ENCODE data around the gene PTGER1. TPM values are rescaled to one million over a fixed set of nuclear protein-coding genes. Genes with fewer than 3 reads are reported as not detected.

PTGER1 gene
- total and polyA plus RNA-seq, 2 of the 8 experiments (the other 6 are each of a cell fraction or from before 2014, with no cell fraction given), result 0.20 to 0.41 TPM

GRCh38 chr19:14479975-14480699 lies 5.0 kb upstream of the PTGER1 start:
- 56% methylated on average over 42 of the region's 43 CpGs; no CpG with 5 or more reads in 1 of the 2 experiments for WGBS, 2 experiments (ENCODE audit: extremely low coverage in 1 of 2, insufficient coverage in 1 of 2, insufficient read length in 1 of 2, insufficient replicate concordance in 2 of 2, low coverage in 1 of 2, low lambda C conversion rate in 2 of 2, missing lambda C conversion rate in 1 of 2)
- FAIRE-seq (no peak), DNase-seq (ENCODE audit: low read depth in 1 of 2, low spot score in 2 of 2) (peak in 1 of 2 experiments; percentile 99)
- 0 out of 2 replicates have a peak overlapping the region, but pooled peaks have one; percentile 12 for H3K27ac ChIP-seq (ENCODE audit: low read depth, low read length)
- H3K27me3 ChIP-seq (replicated peaks in 1 of 4; ENCODE audit: control insufficient read depth in 3 of 4, extremely low read depth in 1 of 4, insufficient read depth in 3 of 4, low read length in 3 of 4), result no peaks in the 10 kb centered on the region
- no peak overlapping the region for H2AFZ ChIP-seq (ENCODE audit: low read length)
- H3K23me2 ChIP-seq (ENCODE audit: low read depth, low read length), result no peaks in the 10 kb centered on the region; the same call in 1 of the 2 replicates
- no peak overlapping the region; a peak in 1 of 8 replicates for H3K4me3 ChIP-seq (ENCODE audit: extremely low read depth in 1 of 4, insufficient read depth in 2 of 4, low read depth in 3 of 4, low read length in 4 of 4)
- no peak overlapping the region for H2BK15ac ChIP-seq (ENCODE audit: low read length)
- no peak overlapping the region for H3K18ac ChIP-seq (ENCODE audit: extremely low read depth, low read length)
- H4K91ac ChIP-seq (replicated peaks; ENCODE audit: insufficient read length, low read length), result no peak overlapping the region
- H4K8ac ChIP-seq (ENCODE audit: extremely low read depth, insufficient read depth, low read length), result no peak overlapping the region
- no peak overlapping the region for H3K56ac ChIP-seq (replicated peaks; ENCODE audit: insufficient read length, low read depth, low read length)
- H4K20me1 ChIP-seq (replicated peaks in 1 of 2; ENCODE audit: control insufficient read depth in 1 of 2, insufficient read depth in 2 of 2, low read length in 2 of 2), result peaks cover 0 to 8% of the 10 kb centered on the region in 2 experiments
- H2BK12ac ChIP-seq (ENCODE audit: low read depth, low read length), result no peak overlapping the region
- peak overlapping the region in 1 of 2 experiments; percentile 53; a peak in 1 of 4 replicates for H3K4me2 ChIP-seq (ENCODE audit: insufficient read depth in 1 of 2, low read depth in 2 of 2, low read length in 2 of 2)
- no peak overlapping the region for H4K5ac ChIP-seq (ENCODE audit: insufficient read length, low read depth, low read length)
- no peak overlapping the region for H2BK120ac ChIP-seq (replicated peaks; ENCODE audit: low read depth, low read length)
- ChIA-PET CTCF (ENCODE audit: partially characterized antibody) (interaction anchor here (0.5 to 5.6 kb wide), 33 partner anchors 8 to 419 kb away, joined by 3 to 36 read pairs (median 4); partner anchors contain the start of genes ADGRE2, DNAJB1 and GIPC1), POLR2A (ENCODE audit: partially characterized antibody) (interaction anchor here (0.6 to 7.0 kb wide), 7 partner anchors 13 to 772 kb away, joined by 3 to 45 read pairs (median 4); partner anchors contain the start of genes C19orf53 and GIPC1)
- H3K4ac ChIP-seq (replicated peaks; ENCODE audit: insufficient read length, low read depth, low read length), result no peak overlapping the region
- no peak overlapping the region for H3K23ac ChIP-seq (ENCODE audit: insufficient read length)
- no peaks in the 10 kb centered on the region for H3K79me1 ChIP-seq (ENCODE audit: low read depth, low read length)
- peaks cover 5 to 17% (median 10%) of the 10 kb centered on the region in 4 experiments; a peak in 6 of 8 replicates for H3K36me3 ChIP-seq (ENCODE audit: control insufficient read depth in 2 of 4, insufficient read depth in 4 of 4, low read length in 3 of 4)
- no peak overlapping the region for H2BK20ac ChIP-seq (ENCODE audit: low read length)
- H3K9ac ChIP-seq (replicated peaks in 1 of 4; ENCODE audit: extremely low read depth in 1 of 4, low read depth in 3 of 4, low read length in 3 of 4), result no peak overlapping the region
- H3K79me2 ChIP-seq (ENCODE audit: control insufficient read depth in 1 of 2, insufficient read depth in 2 of 2, low read length in 2 of 2), result no peaks in the 10 kb centered on the region
- H2BK5ac ChIP-seq (ENCODE audit: low read depth, low read length), result peak overlapping the region; percentile 60; the same call in 1 of the 2 replicates
- H3K9me3 ChIP-seq (ENCODE audit: insufficient read depth in 2 of 2, low read depth in 1 of 2, low read length in 1 of 2), result no peaks in the 10 kb centered on the region
- no peak overlapping the region for H3K14ac ChIP-seq (ENCODE audit: insufficient read length)
- H2AK5ac ChIP-seq (ENCODE audit: low read depth, low read length), result no peak overlapping the region
- H3K4me1 ChIP-seq (replicated peaks in 1 of 4; ENCODE audit: control insufficient read depth in 3 of 4, insufficient read depth in 4 of 4, low read length in 3 of 4), result peaks cover 0 to 21% (median 9%) of the 10 kb centered on the region in 4 experiments; a peak in 6 of 7 replicates
- TF ChIP-seq CHD1 (IDR thresholded peaks at IDR 0.05; ENCODE audit: low read depth, low read length) (no peak), SP4 (IDR thresholded peaks at IDR 0.05; ENCODE audit: low read length) (no peak), TAF7 (optimal IDR thresholded peaks at IDR 0.05; ENCODE audit: borderline replicate concordance, low read depth, low read length) (peak; percentile 38), EZH2 (IDR thresholded peaks at IDR 0.05; ENCODE audit: low read depth, low read length, severe bottlenecking) (no peak), YY1 (IDR thresholded peaks at IDR 0.05; ENCODE audit: low read depth, low read length) (no peak), BACH1 (IDR thresholded peaks at IDR 0.05; ENCODE audit: low read length) (no peak), MAFK (IDR thresholded peaks at IDR 0.05; ENCODE audit: low read depth, low read length) (no peak), TBP (IDR thresholded peaks at IDR 0.05; ENCODE audit: low read depth, low read length) (peak; percentile 58; the same call in 1 of the 2 replicates), PHF8 (conservative IDR thresholded peaks at IDR 0.05; ENCODE audit: low read depth, low read length) (no peak), TAF1 (IDR thresholded peaks at IDR 0.05; ENCODE audit: low read depth, low read length) (no peak), SUZ12 (IDR thresholded peaks at IDR 0.05; ENCODE audit: low read length) (no peak)
